H1 (cell line): Measurements from ENCODE around the gene BCAS1. TPM values are rescaled to one million over a fixed set of nuclear protein-coding genes. Genes with fewer than 3 reads are reported as not detected.

Source experiments
- CTCF ChIA-PET: fragments of 300-600 bp; sonication (Branson Sonifier 250); formaldehyde crosslinking; loops from one replicate; lab custom pipeline; 2021; ENCODE audit not compliant: partially characterized antibody; lab: Charles Lee
- POLR2A ChIA-PET: fragments of 300-600 bp; sonication (Branson Sonifier 250); formaldehyde crosslinking; loops from one replicate; lab custom pipeline; 2021; ENCODE audit warnings: inconsistent platforms; ENCODE audit not compliant: partially characterized antibody; lab: Charles Lee
- DNase-seq, 2 experiments: peaks; one replicate each; pipeline versions ENCODE4 v3.0.0 to v3.0.0-alpha.2; 2010 to 2022; ENCODE audit warnings: low spot score in 2 of 2, low read depth in 1 of 2, mixed read lengths in 1 of 2
- FAIRE-seq: peaks from 2 replicates; lab custom pipeline; 2011; peaks lifted over from hg19 to GRCh38; lab: Jason Lieb, UNC
- H2AFZ ChIP-seq: 2 replicates; pipeline ENCODE4 v1.8.1; 2012; ENCODE audit warnings: low read length, inconsistent platforms
- H2AK5ac ChIP-seq: 2 replicates; pipeline ENCODE4 v1.6.1; 2013; ENCODE audit warnings: low read depth, low read length
- H2BK120ac ChIP-seq: replicated peaks from 2 replicates; pipeline ENCODE3; 2013; ENCODE audit warnings: low read depth, low read length, inconsistent platforms
- H2BK12ac ChIP-seq: 2 replicates; pipeline ENCODE4 v1.6.1; 2013; ENCODE audit warnings: low read depth, low read length
- H2BK15ac ChIP-seq: 2 replicates; pipeline ENCODE4 v1.6.1; 2013; ENCODE audit warnings: low read length
- H2BK20ac ChIP-seq: 2 replicates; pipeline ENCODE4 v1.6.1; 2013; ENCODE audit warnings: low read length
- H2BK5ac ChIP-seq: 2 replicates; pipeline ENCODE4 v1.6.1; 2013; ENCODE audit warnings: low read depth, low read length
- H3K14ac ChIP-seq: 2 replicates; pipeline ENCODE4 v1.6.1; 2013; ENCODE audit warnings: inconsistent platforms; ENCODE audit not compliant: insufficient read length
- H3K18ac ChIP-seq: 2 replicates; pipeline ENCODE4 v1.6.1; 2013; ENCODE audit warnings: low read length; ENCODE audit errors: extremely low read depth
- H3K23ac ChIP-seq: 2 replicates; pipeline ENCODE4 v1.6.1; 2013; ENCODE audit warnings: inconsistent platforms; ENCODE audit not compliant: insufficient read length
- H3K23me2 ChIP-seq: 2 replicates; pipeline ENCODE4 v1.6.1; 2013; ENCODE audit warnings: low read depth, low read length
- H3K27ac ChIP-seq: 2 replicates; pipeline ENCODE4 v1.6.1; 2011; ENCODE audit warnings: low read depth, low read length, inconsistent platforms
- H3K27me3 ChIP-seq, 4 experiments: replicated peaks in 1 of 4; 1 replicate in 1 of 4; 2 replicates in 3 of 4; pipeline versions ENCODE4 v1.6.1 to v1.8.1; 2011 to 2013; ENCODE audit warnings: low read length in 3 of 4, mild to moderate bottlenecking in 3 of 4, inconsistent platforms in 2 of 4, mixed read lengths in 2 of 4, moderate library complexity in 1 of 4; ENCODE audit not compliant: control insufficient read depth in 3 of 4, insufficient read depth in 3 of 4; ENCODE audit errors: extremely low read depth in 1 of 4
- H3K36me3 ChIP-seq, 4 experiments: 2 replicates each; pipeline versions ENCODE4 v1.6.1 to v1.8.1; 2011 to 2013; ENCODE audit warnings: mild to moderate bottlenecking in 4 of 4, low read length in 3 of 4, moderate library complexity in 2 of 4, control low read depth in 1 of 4, inconsistent platforms in 1 of 4; ENCODE audit not compliant: insufficient read depth in 4 of 4, control insufficient read depth in 2 of 4
- H3K4ac ChIP-seq: replicated peaks from 2 replicates; pipeline ENCODE3; 2013; ENCODE audit warnings: low read length, low read depth, mixed read lengths, inconsistent platforms; ENCODE audit not compliant: insufficient read length
- H3K4me1 ChIP-seq, 4 experiments: replicated peaks in 1 of 4; 1 replicate in 1 of 4; 2 replicates in 3 of 4; pipeline versions ENCODE4 v1.6.1 to v1.8.1; 2011 to 2013; ENCODE audit warnings: low read length in 3 of 4, inconsistent platforms in 2 of 4, mixed read lengths in 1 of 4; ENCODE audit not compliant: insufficient read depth in 4 of 4, control insufficient read depth in 3 of 4
- H3K4me2 ChIP-seq, 2 experiments: 2 replicates each; pipeline versions ENCODE4 v1.6.1 to v1.8.1; 2011 to 2013; ENCODE audit warnings: low read depth in 2 of 2, low read length in 2 of 2, control low read depth in 1 of 2, inconsistent platforms in 1 of 2, mild to moderate bottlenecking in 1 of 2; ENCODE audit not compliant: insufficient read depth in 1 of 2
- H3K4me3 ChIP-seq, 4 experiments: fragments of 200-600, 300-600 bp in 1 of 4; sonication (generic), shearing (Covaris generic), sonication (Bioruptor Twin) in 1 of 4; 2 replicates each; pipeline versions ENCODE4 v1.5.1 to v1.8.1; 2011 to 2016; ENCODE audit warnings: low read length in 4 of 4, low read depth in 3 of 4, control low read depth in 2 of 4, inconsistent platforms in 2 of 4, mild to moderate bottlenecking in 2 of 4, mixed read lengths in 1 of 4, moderate library complexity in 1 of 4; ENCODE audit not compliant: insufficient read depth in 2 of 4; ENCODE audit errors: extremely low read depth in 1 of 4
- H3K56ac ChIP-seq: replicated peaks from 2 replicates; pipeline ENCODE3; 2013; ENCODE audit warnings: low read depth, mild to moderate bottlenecking, mixed read lengths, low read length, inconsistent platforms; ENCODE audit not compliant: insufficient read length
- H3K79me1 ChIP-seq: 2 replicates; pipeline ENCODE4 v1.6.1; 2013; ENCODE audit warnings: low read depth, low read length, control low read depth
- H3K79me2 ChIP-seq, 2 experiments: 2 replicates each; pipeline versions ENCODE4 v1.6.1 to v1.8.1; 2012 to 2013; ENCODE audit warnings: low read length in 2 of 2, mild to moderate bottlenecking in 2 of 2, inconsistent platforms in 1 of 2; ENCODE audit not compliant: insufficient read depth in 2 of 2, control insufficient read depth in 1 of 2
- H3K9ac ChIP-seq, 4 experiments: replicated peaks in 1 of 4; 1 replicate in 1 of 4; 2 replicates in 3 of 4; pipeline versions ENCODE4 v1.6.1 to v1.8.1; 2011 to 2013; ENCODE audit warnings: low read depth in 3 of 4, low read length in 3 of 4, control low read depth in 2 of 4, mild to moderate bottlenecking in 2 of 4, moderate library complexity in 2 of 4, inconsistent platforms in 1 of 4; ENCODE audit errors: extremely low read depth in 1 of 4
- H3K9me3 ChIP-seq, 2 experiments: 2 replicates each; pipeline versions ENCODE4 v1.6.1 to v1.8.1; 2012 to 2013; ENCODE audit warnings: mild to moderate bottlenecking in 2 of 2, moderate library complexity in 2 of 2, control low read depth in 1 of 2, inconsistent platforms in 1 of 2, low read depth in 1 of 2, low read length in 1 of 2, mixed read lengths in 1 of 2; ENCODE audit not compliant: insufficient read depth in 2 of 2
- H4K20me1 ChIP-seq, 2 experiments: replicated peaks in 1 of 2; 2 replicates each; pipeline versions ENCODE3 to v1.8.1; 2011 to 2013; ENCODE audit warnings: inconsistent platforms in 2 of 2, low read length in 2 of 2, mild to moderate bottlenecking in 1 of 2; ENCODE audit not compliant: insufficient read depth in 2 of 2, control insufficient read depth in 1 of 2
- H4K5ac ChIP-seq: 2 replicates; pipeline ENCODE4 v1.6.1; 2013; ENCODE audit warnings: low read length, low read depth, mixed read lengths, inconsistent platforms; ENCODE audit not compliant: insufficient read length
- H4K8ac ChIP-seq: 2 replicates; pipeline ENCODE4 v1.8.0; 2013; ENCODE audit warnings: mild to moderate bottlenecking, moderate library complexity, low read length, inconsistent platforms; ENCODE audit not compliant: insufficient read depth; ENCODE audit errors: extremely low read depth
- H4K91ac ChIP-seq: replicated peaks from 2 replicates; pipeline ENCODE3; 2013; ENCODE audit warnings: low read length, mixed read lengths, inconsistent platforms; ENCODE audit not compliant: insufficient read length
- ATF3 ChIP-seq: IDR thresholded peaks from 2 replicates; pipeline ENCODE4 v1.6.1; 2011; ENCODE audit warnings: low read depth, mild to moderate bottlenecking, low read length; ENCODE audit not compliant: insufficient read depth
- BACH1 ChIP-seq: IDR thresholded peaks from 2 replicates; pipeline ENCODE4 v1.6.1; 2012; ENCODE audit warnings: low read length, improper control_type of control experiment
- EP300 ChIP-seq, 2 experiments: IDR thresholded peaks; 1 replicate in 1 of 2; 2 replicates in 1 of 2; pipeline ENCODE4 v1.6.1; 2011 to 2012; ENCODE audit warnings: low read depth in 2 of 2, low read length in 2 of 2, mild to moderate bottlenecking in 2 of 2, borderline replicate concordance in 1 of 2, inconsistent platforms in 1 of 2, moderate library complexity in 1 of 2
- NANOG ChIP-seq: IDR thresholded peaks from 2 replicates; pipeline ENCODE4 v1.6.1; 2011; ENCODE audit warnings: low read length, low read depth, mild to moderate bottlenecking, inconsistent platforms; ENCODE audit not compliant: insufficient read depth, poor library complexity, severe bottlenecking
- NRF1 ChIP-seq: IDR thresholded peaks from 2 replicates; pipeline ENCODE4 v1.6.1; 2011; ENCODE audit warnings: mild to moderate bottlenecking, low read depth, low read length, improper control_type of control experiment
- RNF2 ChIP-seq: fragments of 200-900, 300-1000 bp; sonication (generic); IDR thresholded peaks from 2 replicates; pipeline ENCODE4 v1.7.1; 2016; ENCODE audit warnings: borderline replicate concordance, low read depth, mild to moderate bottlenecking, antibody characterized with exemption, low read length; ENCODE audit not compliant: poor library complexity, severe bottlenecking; ENCODE audit errors: missing control alignments
- SIX5 ChIP-seq: IDR thresholded peaks from 2 replicates; pipeline ENCODE4 v1.6.1; 2011; ENCODE audit warnings: mild to moderate bottlenecking, low read depth, low read length
- SRF ChIP-seq: IDR thresholded peaks from 2 replicates; pipeline ENCODE4 v1.6.1; 2011; ENCODE audit warnings: mild to moderate bottlenecking, low read depth, low read length, moderate library complexity
- TAF1 ChIP-seq: IDR thresholded peaks from 2 replicates; pipeline ENCODE4 v1.6.1; 2011; ENCODE audit warnings: mild to moderate bottlenecking, low read depth, low read length
- YY1 ChIP-seq: IDR thresholded peaks from 2 replicates; pipeline ENCODE4 v1.6.1; 2011; ENCODE audit warnings: low read depth, mild to moderate bottlenecking, low read length
- WGBS, 2 experiments: shearing (Covaris generic) in 1 of 2; methylation state at CpG; one replicate each; pipeline versions ENCODE4 v1.1.6 to v1.1.7; 2013 to 2015; ENCODE audit warnings: low lambda C conversion rate in 2 of 2, mixed read lengths in 2 of 2, inconsistent platforms in 1 of 2, low coverage in 1 of 2, missing lambda C conversion rate in 1 of 2; ENCODE audit not compliant: insufficient replicate concordance in 2 of 2, insufficient coverage in 1 of 2, insufficient read length in 1 of 2; ENCODE audit errors: extremely low coverage in 1 of 2, missing lambda C conversion rate in 1 of 2; 5-methylcytosine and 5-hydroxymethylcytosine counted together
- polyA plus RNA-seq, 7 experiments: library from polyadenylated mRNA; depleted of rRNA in 3 of 7; stranded (reverse) in 5 of 7; unstranded in 2 of 7; fragments of >200 nt in 5 of 7; fragments of 200-250 nt in 2 of 7; gene quantifications; 1 replicate in 5 of 7; 2 replicates in 1 of 7; 4 replicates in 1 of 7; pipeline versions ENCODE4 v1.2.1 to v1.2.3, GENCODE V29; 2011 to 2013; ENCODE audit warnings: missing spikeins in 2 of 7, mixed read lengths in 2 of 7
- total RNA-seq: library from RNA; stranded (reverse); fragmentation: NEBNext Ultra II Directional; extraction: Animal tissue kit (Norgen Biotek cat#: 25700); gene quantifications from 2 replicates; pipeline ENCODE4 v1.2.1, GENCODE V29; 2021

Gene BCAS1
- total and polyA plus RNA-seq, 2 of the 8 experiments (the other 6 are each of a cell fraction or from before 2014, with no cell fraction given) = 0.06 to 0.19 TPM

GRCh38 chr20:54115172-54115854 lies 44.9 kb upstream of the BCAS1 start:
- Histone ChIP-seq H3K4me3 (no peak overlapping the region), H3K23me2 (no peaks in the 10 kb centered on the region; the same call in 1 of the 2 replicates), H3K4ac (no peak overlapping the region), H2AK5ac (no peak overlapping the region), H4K20me1 (no peaks in the 10 kb centered on the region), H3K4me1 (no peaks in the 10 kb centered on the region), H2BK5ac (no peak overlapping the region), H3K27ac (no peak overlapping the region), H2BK15ac (no peak overlapping the region), H3K56ac (no peak overlapping the region), H3K23ac (no peak overlapping the region), H3K27me3 (no peaks in the 10 kb centered on the region), H2AFZ (no peak overlapping the region), H3K9ac (no peak overlapping the region), H4K91ac (no peak overlapping the region), H3K79me2 (no peaks in the 10 kb centered on the region), H3K9me3 (no peaks in the 10 kb centered on the region), H4K5ac (no peak overlapping the region), H3K14ac (no peak overlapping the region), H3K4me2 (no peak overlapping the region), H2BK20ac (no peak overlapping the region), H3K18ac (no peak overlapping the region), H3K36me3 (no peaks in the 10 kb centered on the region), H2BK12ac (no peak overlapping the region), H4K8ac (no peak overlapping the region), H3K79me1 (no peaks in the 10 kb centered on the region), H2BK120ac (no peak overlapping the region)
- ChIA-PET POLR2A (no interaction called here), CTCF (interaction anchor here (0.9 to 4.9 kb wide), 3 partner anchors 9 to 53 kb away, joined by 3 to 30 read pairs (median 3); no protein-coding TSS in a partner anchor)
- WGBS, 2 experiments = 89% methylated on average over 15 of the region's 15 CpGs; no CpG with 5 or more reads in 1 of the 2 experiments
- DNase-seq = no peak
- FAIRE-seq = no peak
- no peak for TF ChIP-seq EP300 (IDR thresholded peaks at IDR 0.05; ENCODE audit: borderline replicate concordance in 1 of 2, low read depth in 2 of 2, low read length in 2 of 2)
- no peak for TF ChIP-seq YY1
- TF ChIP-seq NRF1 = no peak
- TF ChIP-seq NANOG = no peak
- TF ChIP-seq SIX5 = no peak
- TF ChIP-seq BACH1 = no peak
- TF ChIP-seq SRF = no peak
- no peak for TF ChIP-seq ATF3
- TF ChIP-seq TAF1 = no peak
- no peak for TF ChIP-seq RNF2
